SU-DHL-6 (cell line): ENCODE measurements around the gene MARCHF7.
"Not testable (repeated sequence)": the region's sequence is repeated elsewhere in the genome, so short reads cannot be mapped to it uniquely, and the experiment has no call there.

ENCODE experiments used
- CTCF ChIP-seq: fragments of 200-600 bp; sonication (generic); IDR thresholded peaks from one replicate; pipeline ENCODE4 v1.5.1; 2017; ENCODE audit warnings: antibody characterized with exemption, mild to moderate bottlenecking, low read length, moderate library complexity; ENCODE audit not compliant: insufficient read depth, poor library complexity, severe bottlenecking
- EZH2phosphoT487 ChIP-seq: fragments of 200-600 bp; sonication (generic), shearing (Covaris generic); conservative IDR thresholded peaks from 2 replicates; pipeline ENCODE4 v1.6.1; 2018; ENCODE audit warnings: mild to moderate bottlenecking, antibody characterized with exemption, low read length, moderate library complexity, mixed read lengths

GRCh38 chr2:159667423-159667822, 44.9 kb upstream of the MARCHF7 start:
- not testable (repeated sequence) for TF ChIP-seq CTCF, EZH2phosphoT487
